Keratinocyte (primary cell): ENCODE results near the gene MAD1L1. TPM values are rescaled to one million over a fixed set of nuclear protein-coding genes. Genes with fewer than 3 reads are reported as not detected.
"Not testable (repeated sequence)": the region's sequence is repeated elsewhere in the genome, so short reads cannot be mapped to it uniquely, and the experiment has no call there.

Experiments used
- DNase-seq: peaks from one replicate; pipeline ENCODE4 v3.0.0-alpha.2; 2011; ENCODE audit warnings: low read depth, missing footprints, low spot score
- FAIRE-seq: peaks from 2 replicates; lab custom pipeline; 2011; peaks lifted over from hg19 to GRCh38; lab: Jason Lieb, UNC
- H2AFZ ChIP-seq: 2 replicates; pipeline ENCODE4 v1.6.0; 2012; ENCODE audit warnings: low read length, control low read depth, inconsistent platforms; ENCODE audit not compliant: control insufficient read depth
- H3K27ac ChIP-seq: 2 replicates; pipeline ENCODE4 v1.5.1; 2011; ENCODE audit warnings: low read length; ENCODE audit not compliant: control insufficient read depth, insufficient read depth
- H3K27me3 ChIP-seq: 3 replicates; pipeline ENCODE4 v1.6.0; 2011; ENCODE audit warnings: low read length; ENCODE audit not compliant: control insufficient read depth, insufficient read depth; ENCODE audit errors: extremely low read depth
- H3K36me3 ChIP-seq, 2 experiments: 2 replicates in 1 of 2; 3 replicates in 1 of 2; pipeline ENCODE4 v1.5.1; 2011; ENCODE audit warnings: low read length in 2 of 2, mild to moderate bottlenecking in 1 of 2; ENCODE audit not compliant: control insufficient read depth in 2 of 2, insufficient read depth in 2 of 2; ENCODE audit errors: extremely low read depth in 1 of 2
- H3K4me1 ChIP-seq: 3 replicates; pipeline ENCODE4 v1.5.1; 2011; ENCODE audit warnings: low read length; ENCODE audit not compliant: control insufficient read depth, insufficient read depth; ENCODE audit errors: extremely low read depth
- H3K4me2 ChIP-seq: 3 replicates; pipeline ENCODE4 v1.6.0; 2011; ENCODE audit warnings: low read depth, low read length; ENCODE audit not compliant: control insufficient read depth, insufficient read depth; ENCODE audit errors: extremely low read depth
- H3K4me3 ChIP-seq, 3 experiments: fragments of 200-600 bp in 1 of 3; sonication (generic) in 1 of 3; 2 replicates in 2 of 3; 3 replicates in 1 of 3; pipeline ENCODE4 v1.5.1; 2011 to 2016; ENCODE audit warnings: low read length in 3 of 3, mild to moderate bottlenecking in 3 of 3, control low read depth in 2 of 3, inconsistent platforms in 1 of 3, low read depth in 1 of 3, mixed read lengths in 1 of 3, mixed run types in 1 of 3, moderate library complexity in 1 of 3; ENCODE audit not compliant: control insufficient read depth in 2 of 3, insufficient read depth in 2 of 3; ENCODE audit errors: extremely low read depth in 1 of 3
- H3K79me2 ChIP-seq: 2 replicates; pipeline ENCODE4 v1.6.0; 2012; ENCODE audit warnings: low read length; ENCODE audit not compliant: control insufficient read depth, insufficient read depth
- H3K9ac ChIP-seq: 3 replicates; pipeline ENCODE4 v1.6.0; 2011; ENCODE audit warnings: low read length; ENCODE audit not compliant: control insufficient read depth, insufficient read depth; ENCODE audit errors: extremely low read depth
- H3K9me1 ChIP-seq: 3 replicates; pipeline ENCODE4 v1.6.0; 2011; ENCODE audit warnings: low read length; ENCODE audit not compliant: control insufficient read depth, insufficient read depth; ENCODE audit errors: extremely low read depth
- H3K9me3 ChIP-seq: 2 replicates; pipeline ENCODE4 v1.5.1; 2012; ENCODE audit warnings: low read depth, low read length; ENCODE audit not compliant: control insufficient read depth
- H4K20me1 ChIP-seq: 3 replicates; pipeline ENCODE4 v1.6.0; 2011; ENCODE audit warnings: low read length; ENCODE audit not compliant: control insufficient read depth, insufficient read depth; ENCODE audit errors: extremely low read depth
- CTCF ChIP-seq, 3 experiments: IDR thresholded peaks in 1 of 3; conservative IDR thresholded peaks in 1 of 3; optimal IDR thresholded peaks in 1 of 3; 2 replicates in 2 of 3; 3 replicates in 1 of 3; pipeline versions ENCODE3 to v1.5.1; 2011; ENCODE audit warnings: low read length in 3 of 3, mild to moderate bottlenecking in 3 of 3, moderate library complexity in 2 of 3, control low read depth in 1 of 3, inconsistent platforms in 1 of 3; ENCODE audit not compliant: insufficient read depth in 2 of 3; ENCODE audit errors: extremely low read depth in 1 of 3
- EZH2 ChIP-seq: IDR thresholded peaks from one replicate; pipeline ENCODE4 v1.6.1; 2012; ENCODE audit warnings: inconsistent platforms, mild to moderate bottlenecking, low read length, moderate library complexity
- dilution Hi-C: fragments of 300-500 bp; cut with MboI; formaldehyde crosslinking; loops from one replicate; pipeline ENCODE4 v1.7.0; 2020; ENCODE audit warnings: low sequenced_read_pairs; ENCODE audit not compliant: extremely low pct_ligation_motif_present
- polyA plus RNA-seq, 5 experiments: library from polyadenylated mRNA; depleted of rRNA in 3 of 5; stranded (reverse) in 3 of 5; stranded (forward) in 1 of 5; unstranded in 1 of 5; fragments of >200 nt; gene quantifications; 1 replicate in 1 of 5; 2 replicates in 3 of 5; 3 replicates in 1 of 5; pipeline versions ENCODE4 v1.2.1 to v1.2.3, GENCODE V29; 2011 to 2012; ENCODE audit warnings: missing spikeins in 2 of 5, low read depth in 1 of 5, low replicate concordance in 1 of 5

MAD1L1 gene
- polyA plus RNA-seq, 1 donor (not counting 4 experiments of a cell fraction or from before 2014, with no cell fraction given) = 18.0 TPM

DNA sequence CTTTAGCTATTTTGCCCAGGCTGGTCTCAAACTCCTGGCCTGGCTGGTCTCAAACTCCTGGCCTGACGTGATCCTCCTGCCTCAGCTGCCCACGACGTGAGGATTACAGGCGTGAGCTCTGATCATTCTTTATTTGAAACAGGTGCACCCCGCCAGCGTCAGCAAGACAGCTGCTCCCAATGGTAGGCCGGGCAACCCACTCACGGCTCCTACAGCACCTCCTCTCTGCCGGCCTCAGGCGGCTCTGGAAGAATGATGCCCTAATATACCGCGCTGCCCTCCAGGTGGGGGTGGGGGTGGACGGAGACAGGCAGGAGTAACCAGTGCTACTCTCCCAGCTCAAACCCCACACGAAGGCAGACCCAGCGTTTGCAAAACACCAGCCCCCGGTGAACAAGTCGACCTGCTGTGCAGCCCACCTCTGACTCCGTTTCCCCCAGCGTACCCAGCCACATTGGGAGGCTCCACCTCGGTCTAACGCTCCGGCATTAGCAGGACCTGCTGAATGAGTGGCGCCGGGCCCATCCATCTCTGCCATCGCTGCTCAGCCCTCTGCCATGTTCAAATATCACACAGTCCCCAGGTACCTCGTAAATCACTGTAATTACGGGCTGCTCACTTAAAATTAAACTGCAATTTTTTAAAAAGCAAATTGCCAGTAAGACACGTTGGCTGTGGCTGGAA, 414.0 kb downstream of the MAD1L1 start:
- Histone ChIP-seq H3K4me2 (no peak overlapping the region), H3K9me3 (no peaks in the 10 kb centered on the region), H3K9me1 (no peaks in the 10 kb centered on the region), H3K4me1 (no peaks in the 10 kb centered on the region), H3K4me3 (no peak overlapping the region), H3K36me3 (peaks cover 0 to 3% of the 10 kb centered on the region in 2 experiments), H4K20me1 (no peaks in the 10 kb centered on the region), H3K27me3 (no peaks in the 10 kb centered on the region), H2AFZ (no peak overlapping the region), H3K9ac (no peak overlapping the region), H3K27ac (no peak overlapping the region), H3K79me2 (no peaks in the 10 kb centered on the region)
- DNase-seq (no peak), FAIRE-seq (no peak)
- dilution Hi-C loops = no loop called here
- TF ChIP-seq EZH2 = no peak
- TF ChIP-seq CTCF (optimal IDR thresholded peaks at IDR 0.05 in 1 of 3, IDR thresholded peaks at IDR 0.05 in 1 of 3, conservative IDR thresholded peaks at IDR 0.05 in 1 of 3; ENCODE audit: extremely low read depth in 1 of 3, insufficient read depth in 2 of 3, low read length in 3 of 3) = no peak

DNA sequence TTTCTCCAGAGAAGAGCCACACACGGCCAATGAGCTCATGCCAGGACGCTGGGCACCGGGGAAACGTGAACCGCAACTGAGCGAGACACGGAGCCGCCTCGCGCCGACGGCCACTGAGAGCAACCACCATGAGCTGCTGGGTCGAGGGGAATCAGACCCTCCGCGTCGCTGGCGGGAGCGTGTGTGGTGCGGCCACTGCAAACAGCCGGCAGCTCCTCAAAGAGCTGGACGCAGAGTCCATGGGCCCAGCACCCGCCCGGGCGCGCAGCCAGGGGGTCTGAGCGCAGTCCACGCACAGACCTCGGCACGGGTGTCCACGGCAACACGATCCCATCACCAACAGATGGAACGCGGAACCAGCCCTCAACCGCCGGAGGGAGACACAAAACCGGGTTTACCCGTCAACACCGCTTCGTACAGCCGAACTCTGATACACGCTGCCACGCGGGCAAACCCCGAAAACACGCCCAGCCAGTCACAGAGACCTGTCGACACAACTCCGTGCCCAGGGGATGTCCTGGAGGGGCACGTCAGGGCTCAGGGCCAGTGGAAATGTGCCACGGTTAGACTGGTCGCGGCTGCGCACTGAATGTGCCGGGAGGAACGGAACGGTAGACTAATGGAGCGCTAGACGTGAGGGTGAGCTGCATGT, 415.6 kb downstream of the MAD1L1 start:
- H3K36me3 ChIP-seq = peaks cover 0 to 3% of the 10 kb centered on the region in 2 experiments
- H3K4me1 ChIP-seq = peaks cover 7% of the 10 kb centered on the region
- TF ChIP-seq EZH2 = no peak
- H3K27me3 ChIP-seq = no peaks in the 10 kb centered on the region
- dilution Hi-C loops = no loop called here
- no peak for FAIRE-seq
- H3K4me2 ChIP-seq = no peak overlapping the region
- no peak for DNase-seq
- H3K79me2 ChIP-seq = no peaks in the 10 kb centered on the region
- no peak overlapping the region for H3K27ac ChIP-seq
- H3K9me1 ChIP-seq = no peaks in the 10 kb centered on the region
- no peak overlapping the region for H3K9ac ChIP-seq
- H3K9me3 ChIP-seq = no peaks in the 10 kb centered on the region
- no peaks in the 10 kb centered on the region for H4K20me1 ChIP-seq
- no peak overlapping the region for H3K4me3 ChIP-seq
- no peak overlapping the region for H2AFZ ChIP-seq

DNA sequence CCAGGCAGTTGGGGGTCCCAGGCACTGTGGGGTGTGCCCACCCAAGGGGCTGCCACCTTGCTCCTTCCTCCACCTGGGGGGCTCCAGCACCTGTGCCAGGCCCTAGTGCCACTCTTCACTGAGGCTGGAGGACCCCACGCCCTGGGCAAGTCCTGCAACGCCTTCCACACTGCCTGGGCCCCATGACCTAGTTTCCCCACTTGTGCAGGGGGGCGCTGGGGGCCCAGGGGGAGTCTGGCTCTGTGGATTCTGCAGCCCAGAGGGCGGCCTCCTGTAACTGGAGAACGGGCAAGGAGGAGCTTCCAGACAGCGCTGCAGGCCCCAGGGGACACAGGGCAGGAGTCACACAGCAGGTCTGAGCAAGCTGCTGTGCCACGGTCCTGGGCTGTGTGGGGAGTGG, 416.3 kb downstream of the MAD1L1 start:
- dilution Hi-C loops, H3K27me3 ChIP-seq, H3K4me2 ChIP-seq: not testable (repeated sequence)

DNA sequence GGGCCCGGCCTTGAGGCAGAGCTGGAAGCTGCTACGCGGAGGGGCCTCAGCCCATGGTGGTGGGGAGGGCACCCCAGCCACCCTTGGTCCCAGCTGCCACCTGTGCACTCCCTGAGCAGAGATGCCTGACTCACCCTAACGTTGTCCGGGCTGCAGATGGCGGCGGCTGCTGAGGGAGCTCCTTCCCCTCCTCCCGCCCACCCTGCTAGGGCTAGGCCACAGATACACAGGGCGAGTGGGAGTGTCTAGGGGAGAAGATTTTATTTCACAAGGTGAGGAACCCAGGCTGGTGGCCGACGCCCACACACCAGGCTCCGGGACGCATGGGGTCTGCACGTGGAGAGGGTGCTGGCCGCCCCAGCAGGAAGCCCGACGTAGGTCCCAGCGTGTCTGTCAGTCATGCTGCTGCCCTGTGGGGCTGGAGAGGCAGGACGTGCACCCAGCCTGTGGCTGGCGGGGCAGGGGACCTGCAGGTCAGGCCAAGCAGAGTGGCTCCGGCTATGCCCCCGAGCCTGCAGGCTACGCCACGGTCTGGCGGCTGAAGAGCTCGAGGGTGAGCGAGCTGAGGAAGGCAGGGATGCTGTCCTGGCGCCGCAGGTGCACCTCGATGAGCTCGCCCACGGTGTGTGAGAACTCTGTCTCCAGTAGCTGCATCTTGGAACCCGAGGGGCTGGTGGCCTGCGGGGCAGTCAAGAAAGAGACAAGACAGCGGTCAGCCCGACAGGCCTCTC, 417.0 kb downstream of the MAD1L1 start:
- FAIRE-seq, H3K36me3 ChIP-seq, H3K9ac ChIP-seq, DNase-seq, H4K20me1 ChIP-seq, H3K27ac ChIP-seq, H3K9me3 ChIP-seq, H3K79me2 ChIP-seq, H3K9me1 ChIP-seq, dilution Hi-C loops, H3K4me3 ChIP-seq, H2AFZ ChIP-seq, H3K27me3 ChIP-seq, H3K4me2 ChIP-seq: not testable (repeated sequence)
- peaks cover 14% of the 10 kb centered on the region for H3K4me1 ChIP-seq

More for the DNA sequence above, 416.3 kb downstream of the MAD1L1 start:
- DNase-seq, H2AFZ ChIP-seq, H3K79me2 ChIP-seq, H3K4me3 ChIP-seq, FAIRE-seq, H3K27ac ChIP-seq, H3K36me3 ChIP-seq, H3K9me3 ChIP-seq, H3K9ac ChIP-seq, H3K9me1 ChIP-seq, H4K20me1 ChIP-seq: not testable (repeated sequence)
- peaks cover 11% of the 10 kb centered on the region for H3K4me1 ChIP-seq
